ENCODE results near the gene STK36.

Gene STK36

GRCh38 chr2:218716070-218716469, 44.2 kb downstream of the STK36 start:
- H3K4me1 ChIP-seq (ENCODE audit: control insufficient read depth, low read depth, low read length) = peaks cover 7% of the 10 kb centered on the region
- no peak overlapping the region for H3K18ac ChIP-seq (ENCODE audit: low read length)
- no peak overlapping the region for H3K27ac ChIP-seq (ENCODE audit: low read depth, low read length)
- no peak overlapping the region for H4K5ac ChIP-seq (ENCODE audit: low read length)
- no peak for DNase-seq
- peaks cover 23% of the 10 kb centered on the region for H3K79me1 ChIP-seq (ENCODE audit: low read length)
- H3K56ac ChIP-seq (ENCODE audit: low read length) = no peak overlapping the region
- H3K4ac ChIP-seq (ENCODE audit: low read depth, low read length) = no peak overlapping the region
- WGBS (ENCODE audit: extremely low coverage, insufficient coverage, low lambda C conversion rate) = no CpG with 5 or more reads among the region's 4 CpGs
- no peaks in the 10 kb centered on the region for H3K27me3 ChIP-seq (ENCODE audit: insufficient read depth, low read length, poor library complexity)
- H4K8ac ChIP-seq (ENCODE audit: low read depth, low read length) = no peak overlapping the region
- H3K36me3 ChIP-seq (ENCODE audit: control insufficient read depth, insufficient read depth, low read length) = no peaks in the 10 kb centered on the region
- no peak overlapping the region for H2BK15ac ChIP-seq (replicated peaks; ENCODE audit: low read depth)
- H3K79me2 ChIP-seq (ENCODE audit: control insufficient read depth, insufficient read depth, low read length) = peaks cover 47% of the 10 kb centered on the region
- H2AK5ac ChIP-seq (ENCODE audit: low read length) = no peak overlapping the region
- H3K4me3 ChIP-seq (ENCODE audit: low read length) = no peak overlapping the region
- H3K23ac ChIP-seq (ENCODE audit: low read length) = no peak overlapping the region
- H3K9ac ChIP-seq (ENCODE audit: low read length) = no peak overlapping the region
- no peak overlapping the region for H3K4me2 ChIP-seq (ENCODE audit: low read length)
- no peak overlapping the region for H2BK120ac ChIP-seq (ENCODE audit: low read depth, low read length)
- no peak overlapping the region for H2BK5ac ChIP-seq (ENCODE audit: low read length)

GRCh38 chr2:218717262-218717661, 45.4 kb downstream of the STK36 start:
- no peak overlapping the region for H3K23ac ChIP-seq (ENCODE audit: low read length)
- no peak overlapping the region for H2BK120ac ChIP-seq (ENCODE audit: low read depth, low read length)
- H3K4me2 ChIP-seq (ENCODE audit: low read length) = no peak overlapping the region
- H3K27me3 ChIP-seq (ENCODE audit: insufficient read depth, low read length, poor library complexity) = no peaks in the 10 kb centered on the region
- no peak overlapping the region for H2BK5ac ChIP-seq (ENCODE audit: low read length)
- no peaks in the 10 kb centered on the region for H3K36me3 ChIP-seq (ENCODE audit: control insufficient read depth, insufficient read depth, low read length)
- peaks cover 8% of the 10 kb centered on the region for H3K4me1 ChIP-seq (ENCODE audit: control insufficient read depth, low read depth, low read length)
- peaks cover 23% of the 10 kb centered on the region for H3K79me1 ChIP-seq (ENCODE audit: low read length)
- no peak overlapping the region for H3K9ac ChIP-seq (ENCODE audit: low read length)
- H3K18ac ChIP-seq (ENCODE audit: low read length) = no peak overlapping the region
- peaks cover 46% of the 10 kb centered on the region for H3K79me2 ChIP-seq (ENCODE audit: control insufficient read depth, insufficient read depth, low read length)
- no peak overlapping the region for H3K4ac ChIP-seq (ENCODE audit: low read depth, low read length)
- no peak overlapping the region for H3K56ac ChIP-seq (ENCODE audit: low read length)
- WGBS (ENCODE audit: extremely low coverage, insufficient coverage, low lambda C conversion rate) = no CpG with 5 or more reads among the region's 3 CpGs
- H2AK5ac ChIP-seq (ENCODE audit: low read length) = no peak overlapping the region
- DNase-seq = no peak
- H4K5ac ChIP-seq (ENCODE audit: low read length) = no peak overlapping the region
- no peak overlapping the region for H3K4me3 ChIP-seq (ENCODE audit: low read length)
- H3K27ac ChIP-seq (ENCODE audit: low read depth, low read length) = no peak overlapping the region
- no peak overlapping the region for H4K8ac ChIP-seq (ENCODE audit: low read depth, low read length)
- no peak overlapping the region for H2BK15ac ChIP-seq (replicated peaks; ENCODE audit: low read depth)

- Histone ChIP-seq H4K5ac (ENCODE audit: low read length) (no peak overlapping the region), H2AK5ac (ENCODE audit: low read length) (no peak overlapping the region), H3K9ac (ENCODE audit: low read length) (no peak overlapping the region), H3K23ac (ENCODE audit: low read length) (no peak overlapping the region), H3K18ac (ENCODE audit: low read length) (no peak overlapping the region), H3K4me3 (ENCODE audit: low read length) (no peak overlapping the region), H3K4ac (ENCODE audit: low read depth, low read length) (no peak overlapping the region), H3K79me1 (ENCODE audit: low read length) (peaks cover 25% of the 10 kb centered on the region), H2BK120ac (ENCODE audit: low read depth, low read length) (no peak overlapping the region), H3K27me3 (ENCODE audit: insufficient read depth, low read length, poor library complexity) (no peaks in the 10 kb centered on the region), H3K56ac (ENCODE audit: low read length) (no peak overlapping the region), H3K36me3 (ENCODE audit: control insufficient read depth, insufficient read depth, low read length) (no peaks in the 10 kb centered on the region), H3K79me2 (ENCODE audit: control insufficient read depth, insufficient read depth, low read length) (peaks cover 46% of the 10 kb centered on the region), H4K8ac (ENCODE audit: low read depth, low read length) (no peak overlapping the region), H2BK15ac (replicated peaks; ENCODE audit: low read depth) (no peak overlapping the region), H3K4me1 (ENCODE audit: control insufficient read depth, low read depth, low read length) (peaks cover 14% of the 10 kb centered on the region), H3K4me2 (ENCODE audit: low read length) (no peak overlapping the region), H3K27ac (ENCODE audit: low read depth, low read length) (no peak overlapping the region), H2BK5ac (ENCODE audit: low read length) (no peak overlapping the region)
- no peak for DNase-seq
- WGBS (ENCODE audit: extremely low coverage, insufficient coverage, low lambda C conversion rate) = no CpG with 5 or more reads among the region's 7 CpGs
Measured at GRCh38 chr2:218718058-218718457, 46.2 kb downstream of the STK36 start.

GRCh38 chr2:218719457-218719856, 47.6 kb downstream of the STK36 start:
- no peak for DNase-seq
- Histone ChIP-seq H4K8ac (ENCODE audit: low read depth, low read length) (no peak overlapping the region), H3K27ac (ENCODE audit: low read depth, low read length) (no peak overlapping the region), H3K79me1 (ENCODE audit: low read length) (peaks cover 18% of the 10 kb centered on the region), H2AK5ac (ENCODE audit: low read length) (no peak overlapping the region), H3K23ac (ENCODE audit: low read length) (no peak overlapping the region), H3K56ac (ENCODE audit: low read length) (no peak overlapping the region), H4K5ac (ENCODE audit: low read length) (no peak overlapping the region), H3K4me2 (ENCODE audit: low read length) (no peak overlapping the region), H3K9ac (ENCODE audit: low read length) (no peak overlapping the region), H3K18ac (ENCODE audit: low read length) (no peak overlapping the region), H3K27me3 (ENCODE audit: insufficient read depth, low read length, poor library complexity) (no peaks in the 10 kb centered on the region), H3K4me1 (ENCODE audit: control insufficient read depth, low read depth, low read length) (peaks cover 14% of the 10 kb centered on the region), H3K4ac (ENCODE audit: low read depth, low read length) (no peak overlapping the region), H3K36me3 (ENCODE audit: control insufficient read depth, insufficient read depth, low read length) (no peaks in the 10 kb centered on the region), H3K79me2 (ENCODE audit: control insufficient read depth, insufficient read depth, low read length) (peaks cover 37% of the 10 kb centered on the region), H2BK5ac (ENCODE audit: low read length) (no peak overlapping the region), H3K4me3 (ENCODE audit: low read length) (no peak overlapping the region), H2BK120ac (ENCODE audit: low read depth, low read length) (no peak overlapping the region), H2BK15ac (replicated peaks; ENCODE audit: low read depth) (no peak overlapping the region)
- no CpG with 5 or more reads among the region's 3 CpGs for WGBS (ENCODE audit: extremely low coverage, insufficient coverage, low lambda C conversion rate)

GRCh38 chr2:218720048-218721041, 48.5 kb downstream of the STK36 start:
- Histone ChIP-seq H3K27me3 (ENCODE audit: insufficient read depth, low read length, poor library complexity) (no peaks in the 10 kb centered on the region), H3K4me3 (ENCODE audit: low read length) (no peak overlapping the region), H3K56ac (ENCODE audit: low read length) (no peak overlapping the region), H3K23ac (ENCODE audit: low read length) (no peak overlapping the region), H3K9ac (ENCODE audit: low read length) (no peak overlapping the region), H3K4me2 (ENCODE audit: low read length) (no peak overlapping the region), H2AK5ac (ENCODE audit: low read length) (no peak overlapping the region), H2BK15ac (replicated peaks; ENCODE audit: low read depth) (no peak overlapping the region), H4K8ac (ENCODE audit: low read depth, low read length) (no peak overlapping the region), H4K5ac (ENCODE audit: low read length) (no peak overlapping the region), H3K36me3 (ENCODE audit: control insufficient read depth, insufficient read depth, low read length) (no peaks in the 10 kb centered on the region), H2BK120ac (ENCODE audit: low read depth, low read length) (no peak overlapping the region), H2BK5ac (ENCODE audit: low read length) (no peak overlapping the region), H3K27ac (ENCODE audit: low read depth, low read length) (no peak overlapping the region), H3K18ac (ENCODE audit: low read length) (no peak overlapping the region), H3K4ac (ENCODE audit: low read depth, low read length) (no peak overlapping the region), H3K79me2 (ENCODE audit: control insufficient read depth, insufficient read depth, low read length) (peaks cover 39% of the 10 kb centered on the region), H3K79me1 (ENCODE audit: low read length) (peaks cover 15% of the 10 kb centered on the region), H3K4me1 (ENCODE audit: control insufficient read depth, low read depth, low read length) (peaks cover 14% of the 10 kb centered on the region)
- no peak for DNase-seq
- WGBS (ENCODE audit: extremely low coverage, insufficient coverage, low lambda C conversion rate) = no CpG with 5 or more reads among the region's 19 CpGs

All from mesendoderm (in vitro differentiated cells).